Mesendoderm (in vitro differentiated cells): ENCODE data around the gene SSH2.

Experiments
- DNase-seq: peaks from one replicate; pipeline ENCODE4 v3.0.0; 2013
- H2AK5ac ChIP-seq: 2 replicates; pipeline ENCODE4 v1.6.1; 2013; ENCODE audit warnings: low read length, inconsistent platforms
- H2BK120ac ChIP-seq: 2 replicates; pipeline ENCODE4 v1.6.1; 2013; ENCODE audit warnings: low read depth, mild to moderate bottlenecking, low read length, moderate library complexity, mixed read lengths
- H2BK15ac ChIP-seq: replicated peaks from 2 replicates; pipeline ENCODE4 v1.6.1; 2013; ENCODE audit warnings: low read depth, mild to moderate bottlenecking, moderate library complexity
- H2BK5ac ChIP-seq: 2 replicates; pipeline ENCODE4 v1.6.1; 2013; ENCODE audit warnings: low read length, inconsistent platforms
- H3K18ac ChIP-seq: 2 replicates; pipeline ENCODE4 v1.6.1; 2013; ENCODE audit warnings: mild to moderate bottlenecking, low read length, mixed read lengths
- H3K23ac ChIP-seq: one replicate; pipeline ENCODE4 v1.6.1; 2013; ENCODE audit warnings: low read length
- H3K27ac ChIP-seq: 2 replicates; pipeline ENCODE4 v1.5.1; 2013; ENCODE audit warnings: low read depth, mild to moderate bottlenecking, inconsistent platforms, low read length, moderate library complexity
- H3K27me3 ChIP-seq: 2 replicates; pipeline ENCODE4 v1.6.1; 2013; ENCODE audit warnings: low read length, control low read depth, mild to moderate bottlenecking, inconsistent platforms; ENCODE audit not compliant: insufficient read depth, poor library complexity
- H3K36me3 ChIP-seq: 2 replicates; pipeline ENCODE4 v1.6.1; 2013; ENCODE audit warnings: low read length, inconsistent platforms; ENCODE audit not compliant: control insufficient read depth, insufficient read depth
- H3K4ac ChIP-seq: one replicate; pipeline ENCODE4 v1.6.1; 2013; ENCODE audit warnings: low read depth, mild to moderate bottlenecking, low read length, moderate library complexity
- H3K4me1 ChIP-seq: 2 replicates; pipeline ENCODE4 v1.6.1; 2013; ENCODE audit warnings: low read depth, low read length, inconsistent platforms; ENCODE audit not compliant: control insufficient read depth
- H3K4me2 ChIP-seq: 2 replicates; pipeline ENCODE4 v1.6.1; 2013; ENCODE audit warnings: low read length
- H3K4me3 ChIP-seq: 2 replicates; pipeline ENCODE4 v1.5.1; 2013; ENCODE audit warnings: mild to moderate bottlenecking, low read length
- H3K56ac ChIP-seq: one replicate; pipeline ENCODE4 v1.6.1; 2013; ENCODE audit warnings: low read length
- H3K79me1 ChIP-seq: 2 replicates; pipeline ENCODE4 v1.6.1; 2013; ENCODE audit warnings: low read length, inconsistent platforms
- H3K79me2 ChIP-seq: 2 replicates; pipeline ENCODE4 v1.6.1; 2013; ENCODE audit warnings: mild to moderate bottlenecking, low read length; ENCODE audit not compliant: control insufficient read depth, insufficient read depth
- H3K9ac ChIP-seq: 2 replicates; pipeline ENCODE4 v1.6.1; 2013; ENCODE audit warnings: low read length, inconsistent platforms
- H4K5ac ChIP-seq: one replicate; pipeline ENCODE4 v1.6.1; 2013; ENCODE audit warnings: low read length
- H4K8ac ChIP-seq: one replicate; pipeline ENCODE4 v1.6.1; 2013; ENCODE audit warnings: low read depth, mild to moderate bottlenecking, control low read depth, low read length, moderate library complexity
- WGBS: extraction: QIAGEN DNeasy Blood & Tissue Kit; methylation state at CpG from one replicate; pipeline ENCODE4 v1.1.7; 2013; ENCODE audit warnings: low lambda C conversion rate, missing lambda C conversion rate; ENCODE audit not compliant: insufficient coverage; ENCODE audit errors: extremely low coverage; 5-methylcytosine and 5-hydroxymethylcytosine counted together

SSH2 gene

DNA sequence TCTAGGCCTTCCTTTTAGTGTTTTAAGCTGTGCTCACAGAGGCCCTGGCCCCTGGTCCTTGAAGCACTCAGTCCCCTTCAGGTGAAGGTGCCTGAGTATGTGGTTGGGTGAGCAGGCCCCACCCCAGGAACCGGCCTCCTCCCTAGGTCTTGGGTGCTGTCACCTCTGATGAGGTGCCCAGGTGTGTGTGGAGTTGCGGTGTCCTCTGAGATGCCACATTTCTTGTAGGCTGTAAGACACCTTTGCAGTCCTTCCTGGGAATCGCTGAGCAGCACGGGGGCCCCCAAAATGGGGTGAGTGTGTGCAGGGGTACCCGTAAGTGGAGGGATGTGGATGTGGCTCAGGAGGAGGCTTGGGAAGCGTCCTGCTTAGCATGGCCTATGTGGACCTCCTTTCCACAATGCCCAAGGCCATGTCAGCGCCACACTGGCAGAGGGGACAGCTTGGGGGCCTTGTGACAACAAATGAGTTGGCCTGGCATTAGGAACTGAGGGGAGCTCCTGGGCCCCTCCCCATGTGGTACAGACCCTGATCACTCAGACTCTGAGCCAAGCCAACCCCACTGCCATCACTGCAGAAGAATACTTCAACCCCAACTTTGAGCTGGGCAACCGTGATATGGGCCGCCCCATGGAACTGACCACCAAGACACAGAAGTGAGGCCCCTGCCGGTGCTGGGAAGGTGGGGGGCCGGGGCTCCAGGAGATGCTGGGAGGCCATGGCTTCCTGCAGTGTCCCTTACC lies 318.5 kb downstream of the SSH2 start:
- Histone ChIP-seq H3K36me3 (no peaks in the 10 kb centered on the region), H3K27ac (no peak overlapping the region), H3K23ac (no peak overlapping the region), H3K4me1 (no peaks in the 10 kb centered on the region), H3K18ac (no peak overlapping the region), H3K79me2 (no peaks in the 10 kb centered on the region), H2BK15ac (no peak overlapping the region), H2AK5ac (no peak overlapping the region), H3K56ac (no peak overlapping the region), H2BK120ac (no peak overlapping the region), H3K4ac (no peak overlapping the region), H3K9ac (no peak overlapping the region), H2BK5ac (no peak overlapping the region), H3K4me3 (no peak overlapping the region), H3K79me1 (no peaks in the 10 kb centered on the region), H3K4me2 (no peak overlapping the region), H4K8ac (no peak overlapping the region), H3K27me3 (peaks cover 5% of the 10 kb centered on the region), H4K5ac (no peak overlapping the region)
- no peak for DNase-seq
- WGBS: no CpG with 5 or more reads among the region's 11 CpGs

DNA sequence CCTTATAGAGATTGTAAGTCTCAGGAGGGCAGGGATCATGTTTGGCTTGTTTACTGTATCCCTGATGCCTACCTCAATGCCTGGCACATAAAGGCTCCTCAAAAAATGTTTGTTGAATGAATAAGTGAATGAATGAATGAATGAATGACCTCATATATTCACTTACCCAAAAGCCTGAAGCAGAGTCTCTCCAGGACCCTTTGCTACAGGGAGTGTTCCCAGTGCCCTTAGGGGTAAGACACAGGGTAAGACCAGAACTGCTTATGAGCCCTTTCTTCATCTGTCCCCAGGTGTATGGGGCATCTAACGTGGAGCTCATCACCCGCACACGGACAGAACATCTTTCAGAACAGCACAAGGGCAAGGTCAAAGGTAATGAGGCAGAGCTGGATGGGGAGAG lies 319.6 kb downstream of the SSH2 start:
- no peak overlapping the region for H3K4me2 ChIP-seq
- WGBS: no CpG with 5 or more reads among the region's 3 CpGs
- H3K79me1 ChIP-seq: no peaks in the 10 kb centered on the region
- no peak overlapping the region for H2BK5ac ChIP-seq
- no peaks in the 10 kb centered on the region for H3K36me3 ChIP-seq
- H4K5ac ChIP-seq: no peak overlapping the region
- DNase-seq: no peak
- H3K27ac ChIP-seq: no peak overlapping the region
- H3K9ac ChIP-seq: no peak overlapping the region
- H3K18ac ChIP-seq: no peak overlapping the region
- no peak overlapping the region for H3K4me3 ChIP-seq
- no peaks in the 10 kb centered on the region for H3K79me2 ChIP-seq
- no peak overlapping the region for H2AK5ac ChIP-seq
- no peak overlapping the region for H3K56ac ChIP-seq
- H3K4ac ChIP-seq: no peak overlapping the region
- no peak overlapping the region for H3K23ac ChIP-seq
- no peaks in the 10 kb centered on the region for H3K27me3 ChIP-seq
- no peak overlapping the region for H2BK15ac ChIP-seq
- H4K8ac ChIP-seq: no peak overlapping the region
- H3K4me1 ChIP-seq: no peaks in the 10 kb centered on the region
- no peak overlapping the region for H2BK120ac ChIP-seq

GRCh38 chr17:29608986-29609385 lies 321.0 kb downstream of the SSH2 start:
- Histone ChIP-seq H2AK5ac (no peak overlapping the region), H3K56ac (no peak overlapping the region), H2BK120ac (no peak overlapping the region), H3K27me3 (no peaks in the 10 kb centered on the region), H3K36me3 (no peaks in the 10 kb centered on the region), H3K4me3 (no peak overlapping the region), H3K18ac (no peak overlapping the region), H3K4me2 (no peak overlapping the region), H2BK15ac (no peak overlapping the region), H3K79me2 (no peaks in the 10 kb centered on the region), H2BK5ac (no peak overlapping the region), H3K9ac (no peak overlapping the region), H3K4me1 (no peaks in the 10 kb centered on the region), H4K8ac (no peak overlapping the region), H3K27ac (no peak overlapping the region), H3K4ac (no peak overlapping the region), H3K23ac (no peak overlapping the region), H4K5ac (no peak overlapping the region), H3K79me1 (no peaks in the 10 kb centered on the region)
- no peak for DNase-seq
- no CpG with 5 or more reads among the region's 15 CpGs for WGBS

- H2BK120ac ChIP-seq: no peak overlapping the region
- H3K27ac ChIP-seq: no peak overlapping the region
- no peaks in the 10 kb centered on the region for H3K4me1 ChIP-seq
- H2BK5ac ChIP-seq: no peak overlapping the region
- no peak overlapping the region for H2BK15ac ChIP-seq
- no peak overlapping the region for H4K5ac ChIP-seq
- no peak overlapping the region for H2AK5ac ChIP-seq
- no peaks in the 10 kb centered on the region for H3K79me1 ChIP-seq
- H3K4me2 ChIP-seq: no peak overlapping the region
- H3K79me2 ChIP-seq: no peaks in the 10 kb centered on the region
- DNase-seq: no peak
- no peak overlapping the region for H3K4me3 ChIP-seq
- no peak overlapping the region for H3K23ac ChIP-seq
- no CpG with 5 or more reads among the region's 29 CpGs for WGBS
- no peak overlapping the region for H3K56ac ChIP-seq
- no peak overlapping the region for H3K4ac ChIP-seq
- no peak overlapping the region for H3K18ac ChIP-seq
- no peaks in the 10 kb centered on the region for H3K27me3 ChIP-seq
- H3K36me3 ChIP-seq: no peaks in the 10 kb centered on the region
- H3K9ac ChIP-seq: no peak overlapping the region
- H4K8ac ChIP-seq: no peak overlapping the region
Measured at GRCh38 chr17:29607557-29608195, 322.4 kb downstream of the SSH2 start.

DNA sequence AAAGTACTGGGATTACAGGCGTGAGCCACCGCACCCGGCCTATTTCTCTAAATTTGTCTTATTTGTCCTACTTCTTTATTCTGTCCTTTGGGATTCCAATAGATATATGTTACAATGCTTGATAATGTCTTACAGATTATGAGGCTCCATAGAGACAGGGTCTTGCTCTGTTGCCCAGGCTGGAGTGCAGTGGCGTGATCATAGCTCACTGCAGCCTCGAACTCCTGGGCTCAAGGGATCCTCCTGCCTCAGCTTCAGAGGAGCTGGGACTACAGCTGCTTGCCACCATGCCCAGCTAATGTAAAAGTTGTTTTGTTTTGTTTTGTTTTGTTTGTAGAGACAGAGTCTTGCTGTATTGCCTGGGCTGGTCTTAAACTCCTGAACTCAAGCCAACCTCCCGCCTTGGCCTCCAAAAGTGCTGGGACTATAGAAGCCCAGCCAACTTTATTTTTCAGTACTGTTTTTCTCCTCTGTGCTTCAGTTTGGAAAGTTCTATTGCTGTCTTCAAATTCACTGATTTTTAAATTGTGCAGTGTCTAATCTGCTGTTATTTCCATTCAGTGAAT lies 326.8 kb downstream of the SSH2 start:
- Histone ChIP-seq H3K23ac (no peak overlapping the region), H4K5ac (no peak overlapping the region), H3K27ac (no peak overlapping the region), H3K9ac (no peak overlapping the region), H3K4me3 (no peak overlapping the region), H3K4me2 (no peak overlapping the region), H3K4ac (no peak overlapping the region), H3K4me1 (no peaks in the 10 kb centered on the region), H2BK5ac (no peak overlapping the region), H2BK15ac (no peak overlapping the region), H3K27me3 (no peaks in the 10 kb centered on the region), H3K36me3 (no peaks in the 10 kb centered on the region), H3K56ac (no peak overlapping the region), H3K18ac (no peak overlapping the region), H2BK120ac (no peak overlapping the region), H2AK5ac (no peak overlapping the region), H4K8ac (no peak overlapping the region), H3K79me2 (no peaks in the 10 kb centered on the region), H3K79me1 (no peaks in the 10 kb centered on the region)
- no CpG with 5 or more reads among the region's 6 CpGs for WGBS
- DNase-seq: no peak
